HUES48 (cell line): ENCODE measurements around the gene ELMOD1.
A peak's percentile ranks its signal among the peaks of the same experiment; 100 is the strongest.

Experiments used
- H3K27ac ChIP-seq: one replicate; pipeline ENCODE4 v1.7.0; 2013; ENCODE audit warnings: low read depth, low read length, inconsistent platforms
- H3K27me3 ChIP-seq: 2 replicates; pipeline ENCODE4 v1.6.1; 2013; ENCODE audit warnings: mild to moderate bottlenecking, low read length; ENCODE audit not compliant: control insufficient read depth, insufficient read depth
- H3K36me3 ChIP-seq: 2 replicates; pipeline ENCODE4 v1.6.1; 2013; ENCODE audit warnings: low read length; ENCODE audit not compliant: control insufficient read depth, insufficient read depth
- H3K4me1 ChIP-seq: 2 replicates; pipeline ENCODE4 v1.6.1; 2013; ENCODE audit warnings: mild to moderate bottlenecking, low read length; ENCODE audit not compliant: control insufficient read depth, insufficient read depth
- H3K4me3 ChIP-seq: 2 replicates; pipeline ENCODE4 v1.5.1; 2013; ENCODE audit warnings: mild to moderate bottlenecking, low read depth, low read length
- H3K9ac ChIP-seq: 2 replicates; pipeline ENCODE4 v1.6.1; 2013; ENCODE audit warnings: mild to moderate bottlenecking, low read depth, low read length, moderate library complexity
- H3K9me3 ChIP-seq: 2 replicates; pipeline ENCODE4 v1.6.1; 2013; ENCODE audit warnings: low read length; ENCODE audit not compliant: control insufficient read depth, insufficient read depth

The ELMOD1 gene

GRCh38 chr11:107705027-107705426, 114.1 kb downstream of the ELMOD1 start:
- Histone ChIP-seq H3K4me3 (no peak overlapping the region), H3K27ac (no peak overlapping the region), H3K36me3 (no peaks in the 10 kb centered on the region), H3K9ac (no peak overlapping the region), H3K9me3 (no peaks in the 10 kb centered on the region), H3K4me1 (peaks cover 37% of the 10 kb centered on the region), H3K27me3 (peaks cover 3% of the 10 kb centered on the region; the same call in 1 of the 2 replicates)

GRCh38 chr11:107706531-107706930, 115.6 kb downstream of the ELMOD1 start:
- H3K4me1 ChIP-seq: peaks cover 25% of the 10 kb centered on the region
- no peak overlapping the region for H3K27ac ChIP-seq
- no peaks in the 10 kb centered on the region for H3K9me3 ChIP-seq
- no peak overlapping the region for H3K9ac ChIP-seq
- H3K36me3 ChIP-seq: no peaks in the 10 kb centered on the region
- no peak overlapping the region for H3K4me3 ChIP-seq
- peaks cover 3% of the 10 kb centered on the region; the same call in 1 of the 2 replicates for H3K27me3 ChIP-seq

- H3K9ac ChIP-seq: no peak overlapping the region
- H3K9me3 ChIP-seq: no peaks in the 10 kb centered on the region
- H3K27ac ChIP-seq: peak overlapping the region; percentile 72
- H3K27me3 ChIP-seq: peaks cover 3% of the 10 kb centered on the region; the same call in 1 of the 2 replicates
- H3K36me3 ChIP-seq: no peaks in the 10 kb centered on the region
- peaks cover 25% of the 10 kb centered on the region for H3K4me1 ChIP-seq
- 0 out of 2 replicates have a peak overlapping the region, but pooled peaks have one; percentile 0 for H3K4me3 ChIP-seq
Observed at GRCh38 chr11:107707215-107707671, 116.3 kb downstream of the ELMOD1 start.

- Histone ChIP-seq H3K4me1 (peaks cover 25% of the 10 kb centered on the region), H3K27me3 (peaks cover 3% of the 10 kb centered on the region), H3K36me3 (no peaks in the 10 kb centered on the region), H3K9me3 (no peaks in the 10 kb centered on the region), H3K27ac (peak overlapping the region; percentile 75), H3K4me3 (0 out of 2 replicates have a peak overlapping the region, but pooled peaks have one; percentile 0), H3K9ac (no peak overlapping the region)
Observed at GRCh38 chr11:107707807-107708206, 116.9 kb downstream of the ELMOD1 start.

- Histone ChIP-seq H3K9me3 (no peaks in the 10 kb centered on the region), H3K4me3 (no peak overlapping the region), H3K27me3 (peaks cover 3% of the 10 kb centered on the region), H3K27ac (no peak overlapping the region), H3K36me3 (no peaks in the 10 kb centered on the region), H3K9ac (no peak overlapping the region), H3K4me1 (peaks cover 25% of the 10 kb centered on the region)
Observed at GRCh38 chr11:107708792-107709191, 117.8 kb downstream of the ELMOD1 start.

- Histone ChIP-seq H3K4me3 (no peak overlapping the region), H3K27ac (no peak overlapping the region), H3K9me3 (no peaks in the 10 kb centered on the region), H3K27me3 (peaks cover 3% of the 10 kb centered on the region), H3K36me3 (no peaks in the 10 kb centered on the region), H3K4me1 (peaks cover 25% of the 10 kb centered on the region), H3K9ac (no peak overlapping the region)
Observed at GRCh38 chr11:107710301-107710700, 119.4 kb downstream of the ELMOD1 start.

- no peak within 1 kb of the TSS for H3K27ac ChIP-seq
- H3K36me3 ChIP-seq: no peaks in the 10 kb centered on the region
- H3K9ac ChIP-seq: no peak within 1 kb of the TSS
- H3K4me3 ChIP-seq: no peak within 1 kb of the TSS
- H3K9me3 ChIP-seq: no peaks in the 10 kb centered on the region
- peaks cover 15% of the 10 kb centered on the region for H3K4me1 ChIP-seq
- peaks cover 3% of the 10 kb centered on the region for H3K27me3 ChIP-seq
Observed at GRCh38 chr11:107711861-107712755, 121.2 kb downstream of the ELMOD1 start, which contains the start of gene SLN. Gene SLN (minus strand): TSS chr11:107712056.

GRCh38 chr11:107713009-107713408, 122.1 kb downstream of the ELMOD1 start:
- Histone ChIP-seq H3K4me1 (peaks cover 8% of the 10 kb centered on the region), H3K9ac (no peak overlapping the region), H3K27me3 (peaks cover 3% of the 10 kb centered on the region; the same call in 1 of the 2 replicates), H3K4me3 (no peak overlapping the region), H3K27ac (no peak overlapping the region), H3K9me3 (no peaks in the 10 kb centered on the region), H3K36me3 (no peaks in the 10 kb centered on the region)
